Uterus (tissue), 2 donors: ENCODE measurements around the gene ATXN2L.
"Not testable (repeated sequence)": the region's sequence is repeated elsewhere in the genome, so short reads cannot be mapped to it uniquely, and the experiment has no call there.

ENCODE experiments used
- CTCF ChIP-seq, 4 experiments: fragments of 200-600 bp in 2 of 4; fragments of 450-650 bp in 2 of 4; sonication (generic) in 2 of 4; IDR thresholded peaks; one replicate each; pipeline ENCODE4 v1.5.1; 2016 to 2019; ENCODE audit warnings: antibody characterized with exemption in 4 of 4, mild to moderate bottlenecking in 2 of 4, moderate library complexity in 1 of 4
- POLR2A ChIP-seq, 2 donors: fragments of 450-650 bp; IDR thresholded peaks; one replicate each; pipeline ENCODE4 v1.6.1; 2016; ENCODE audit warnings: antibody characterized with exemption in 2 of 2, mild to moderate bottlenecking in 1 of 2, moderate library complexity in 1 of 2

GRCh38 chr16:28781697-28782096, 41.1 kb upstream of the ATXN2L start:
- TF ChIP-seq POLR2A, CTCF (IDR thresholded peaks at IDR 0.05): not testable (repeated sequence)
